ENCODE measurements around the gene C8B. TPM values are rescaled to one million over a fixed set of nuclear protein-coding genes. Genes with fewer than 3 reads are reported as not detected.

C8B gene
- total and polyA plus RNA-seq, 2 of the 13 experiments (the other 11 are each of a cell fraction or from before 2014, with no cell fraction given): 8.4 to 11.3 TPM

GRCh38 chr1:56963667-56964066 is 2.1 kb downstream of the C8B start:
- WGBS (ENCODE audit: low lambda C conversion rate): 90% methylated on average over 4 of the region's 4 CpGs
- in situ Hi-C loops (cut with HindIII; ENCODE audit: extremely low pct_ligation_motif_present, low pct_unique_long_range_greater_than_20kb): no loop called here

More at GRCh38 chr1:56963667-56964066, 2.1 kb downstream of the C8B start:
- H3K4me3 ChIP-seq (replicated peaks in 1 of 3; ENCODE audit: insufficient read depth in 1 of 3, low read depth in 2 of 3, low read length in 3 of 3): no peak overlapping the region
- H4K20me1 ChIP-seq (ENCODE audit: insufficient read depth, low read length): no peaks in the 10 kb centered on the region
- no peak overlapping the region for H2AFZ ChIP-seq (ENCODE audit: low read length)
- no peaks in the 10 kb centered on the region for H3K79me2 ChIP-seq (ENCODE audit: insufficient read depth, low read length)
- no peak overlapping the region for H3K27ac ChIP-seq (ENCODE audit: extremely low read length, insufficient read depth, low read length)
- H3K36me3 ChIP-seq (replicated peaks in 1 of 2; ENCODE audit: control insufficient read depth in 1 of 2, insufficient read depth in 2 of 2, low read length in 2 of 2): no peaks in the 10 kb centered on the region
- BruUV-seq (replicated peaks): no TSS peak
- H3K9ac ChIP-seq (ENCODE audit: insufficient read depth, low read depth, low read length): no peak overlapping the region
- peaks cover 71% of the 10 kb centered on the region for H3K4me1 ChIP-seq (ENCODE audit: insufficient read depth, low read length)
- TF ChIP-seq ARID5B (CRISPR knock-in tag; IDR thresholded peaks at IDR 0.05) (0 out of 2 replicates have a peak, but pooled peaks have one; percentile 9), CEBPG (CRISPR knock-in tag; IDR thresholded peaks at IDR 0.05) (peak; percentile 65), POLR2AphosphoS2 (IDR thresholded peaks at IDR 0.05; ENCODE audit: low read depth, low read length) (no peak), YEATS2 (CRISPR knock-in tag; IDR thresholded peaks at IDR 0.05; ENCODE audit: borderline replicate concordance) (no peak), GATAD2A (CRISPR knock-in tag; IDR thresholded peaks at IDR 0.05) (peak; percentile 46; the same call in 1 of the 2 replicates), THAP8 (CRISPR knock-in tag; IDR thresholded peaks at IDR 0.05; ENCODE audit: borderline replicate concordance) (no peak), FOXK2 (IDR thresholded peaks at IDR 0.05) (no peak), ZNF530 (CRISPR knock-in tag; IDR thresholded peaks at IDR 0.05; ENCODE audit: low read depth) (no peak), SOX13 (IDR thresholded peaks at IDR 0.05) (no peak), SOX13 (CRISPR knock-in tag; conservative IDR thresholded peaks at IDR 0.05 in 1 of 2, IDR thresholded peaks at IDR 0.05 in 1 of 2) (peak in 1 of 2 experiments; percentile 15; a peak in 1 of 4 replicates), FOXP1 (IDR thresholded peaks at IDR 0.05) (no peak), FOXP1 (CRISPR knock-in tag; IDR thresholded peaks at IDR 0.05) (peak; percentile 19; the same call in 1 of the 2 replicates), ATF4 (CRISPR knock-in tag; IDR thresholded peaks at IDR 0.05) (peak in 1 of 2 experiments; percentile 93; a peak in 2 of 4 replicates), ZNF746 (CRISPR knock-in tag; IDR thresholded peaks at IDR 0.05) (no peak), KLF11 (CRISPR knock-in tag; IDR thresholded peaks at IDR 0.05) (no peak), FOXA3 (CRISPR knock-in tag; IDR thresholded peaks at IDR 0.05) (0 out of 2 replicates have a peak, but pooled peaks have one; percentile 12), SRSF1 (optimal IDR thresholded peaks at IDR 0.05; ENCODE audit: low read depth, low read length) (no peak), ZNF724P (CRISPR knock-in tag; IDR thresholded peaks at IDR 0.05; ENCODE audit: borderline replicate concordance) (no peak), AGO2 (optimal IDR thresholded peaks at IDR 0.05; ENCODE audit: low read depth, low read length) (no peak), CEBPB (IDR thresholded peaks at IDR 0.05; ENCODE audit: borderline replicate concordance, low read depth, low read length) (peak; percentile 89), TBP (CRISPR knock-in tag; IDR thresholded peaks at IDR 0.05) (no peak)
- no peaks in the 10 kb centered on the region for H3K9me3 ChIP-seq (ENCODE audit: low read length)
- intact Hi-C loops (cut with micrococcal nuclease; ENCODE audit: unreplicated experiment): loop anchor here (10.0 kb wide), 1 partner anchor 101 kb away; no protein-coding TSS in a partner anchor
- H3K4me2 ChIP-seq (ENCODE audit: low read depth, low read length): no peak overlapping the region
- ChIA-PET CTCF (ENCODE audit: low intra/inter-chr PET ratio, low total read pairs) (no interaction called here), POLR2A (interaction anchor here (1.7 to 4.3 kb wide), 3 partner anchors 41 to 52 kb away, joined by 4 to 50 read pairs (median 6); no protein-coding TSS in a partner anchor)
- FAIRE-seq (no peak), DNase-seq (ENCODE audit: low spot score) (no peak), ATAC-seq (no peak)
- no peaks in the 10 kb centered on the region for H3K27me3 ChIP-seq (ENCODE audit: control insufficient read depth in 1 of 2, insufficient read depth in 2 of 2, low read length in 2 of 2)

All from HepG2 (cell line).